HCT116 (cell line): ENCODE data around the gene TMEM86A. TPM values are rescaled to one million over a fixed set of nuclear protein-coding genes. Genes with fewer than 3 reads are reported as not detected.
A peak's percentile ranks its signal among the peaks of the same experiment; 100 is the strongest.

Source experiments
- ATAC-seq: fragments of 200-7000 bp; cut with Tn5 transposase; 2 replicates; pipeline ENCODE4 v1.9.1; 2020; ENCODE audit warnings: mild to moderate bottlenecking, moderate library complexity
- BruUV-seq: library from RNA; stranded (reverse); fragments of 400-500 nt; replicated peaks from 2 replicates; lab custom pipeline; 2021; lab: Mats Ljungman, UMichigan
- CTCF ChIA-PET: fragments of 300-600 bp; sonication (Branson Sonifier 250); formaldehyde crosslinking; loops from one replicate; lab custom pipeline; 2021; ENCODE audit warnings: antibody characterized with exemption; lab: Charles Lee
- POLR2A ChIA-PET: fragments of 300-600, 350-600 bp; sonication (Branson Sonifier 250); formaldehyde crosslinking; loops from one replicate; lab custom pipeline; 2021; ENCODE audit warnings: antibody characterized with exemption; lab: Charles Lee
- RAD21 ChIA-PET, 2 experiments: fragments of 300-600 bp; sonication (Branson Sonifier 250); formaldehyde crosslinking; loops; one replicate each; lab custom pipeline; 2023; ENCODE audit warnings: low total read pairs in 2 of 2; ENCODE audit not compliant: uncharacterized antibody in 2 of 2, unreplicated experiment in 2 of 2, low non-redundant PET in 1 of 2; lab: Charles Lee
- DNase-seq: peaks from one replicate; pipeline ENCODE4 v3.0.0-alpha.2; 2010; ENCODE audit warnings: low read depth, low spot score
- H2AFZ ChIP-seq: fragments of 200-600 bp; shearing (Covaris generic), sonication (generic); 2 replicates; pipeline ENCODE4 v1.6.1; 2017; ENCODE audit warnings: low read depth, mixed run types, mixed read lengths, antibody characterized with exemption, low read length; ENCODE audit not compliant: poor library complexity, severe bottlenecking
- H3K27ac ChIP-seq: 2 replicates; pipeline ENCODE4 v1.5.1; 2012; ENCODE audit warnings: low read depth, low read length
- H3K27me3 ChIP-seq: fragments of 200-600 bp; sonication (generic); 2 replicates; pipeline ENCODE4 v1.6.1; 2016; ENCODE audit warnings: mixed run types, low read length, mixed read lengths; ENCODE audit not compliant: insufficient read depth
- H3K36me3 ChIP-seq, 2 experiments: fragments of 200-500 bp in 1 of 2; fragments of 200-600 bp in 1 of 2; sonication (Bioruptor generic) in 1 of 2; sonication (generic) in 1 of 2; 2 replicates each; pipeline versions ENCODE4 v1.5.1 to v1.6.1; 2014 to 2016; ENCODE audit warnings: low read length in 2 of 2, inconsistent platforms in 1 of 2, mixed read lengths in 1 of 2, mixed run types in 1 of 2; ENCODE audit not compliant: insufficient read depth in 2 of 2, control insufficient read depth in 1 of 2
- H3K4me1 ChIP-seq, 2 experiments: fragments of 200-600 bp in 1 of 2; sonication (generic) in 1 of 2; 2 replicates each; pipeline versions ENCODE4 v1.5.1 to v1.6.1; 2012 to 2017; ENCODE audit warnings: low read length in 2 of 2, inconsistent platforms in 1 of 2, mild to moderate bottlenecking in 1 of 2, mixed read lengths in 1 of 2, mixed run types in 1 of 2, moderate library complexity in 1 of 2; ENCODE audit not compliant: insufficient read depth in 2 of 2, control insufficient read depth in 1 of 2
- H3K4me2 ChIP-seq: fragments of 200-600 bp; sonication (generic); 2 replicates; pipeline ENCODE4 v1.6.1; 2017; ENCODE audit warnings: mixed run types, low read length, mixed read lengths
- H3K4me3 ChIP-seq, 2 experiments: fragments of 200-600 bp in 1 of 2; sonication (generic) in 1 of 2; replicated peaks in 1 of 2; 2 replicates each; pipeline ENCODE4 v1.5.1; 2011 to 2016; ENCODE audit warnings: low read length in 2 of 2, control low read depth in 1 of 2, low read depth in 1 of 2, mild to moderate bottlenecking in 1 of 2, mixed read lengths in 1 of 2, mixed run types in 1 of 2
- H3K79me2 ChIP-seq: fragments of 200-600 bp; sonication (generic); 2 replicates; pipeline ENCODE4 v1.6.1; 2017; ENCODE audit warnings: mild to moderate bottlenecking, mixed run types, low read length, moderate library complexity, mixed read lengths; ENCODE audit not compliant: insufficient read depth
- H3K9ac ChIP-seq: fragments of 200-600 bp; sonication (generic); 2 replicates; pipeline ENCODE4 v1.6.1; 2016; ENCODE audit warnings: low read length, mixed read lengths
- H3K9me2 ChIP-seq: fragments of 200-600 bp; sonication (generic), shearing (Covaris generic); 2 replicates; pipeline ENCODE4 v1.6.1; 2017; ENCODE audit warnings: mixed run types, mild to moderate bottlenecking, moderate library complexity; ENCODE audit not compliant: insufficient read depth
- H3K9me3 ChIP-seq, 2 experiments: fragments of 200-500 bp in 1 of 2; fragments of 200-600 bp in 1 of 2; sonication (Bioruptor generic) in 1 of 2; sonication (generic) in 1 of 2; 2 replicates each; pipeline ENCODE4 v1.6.1; 2014 to 2017; ENCODE audit warnings: low read length in 2 of 2, mixed read lengths in 2 of 2, inconsistent platforms in 1 of 2, low read depth in 1 of 2, mild to moderate bottlenecking in 1 of 2, mixed run types in 1 of 2, moderate library complexity in 1 of 2; ENCODE audit not compliant: control insufficient read depth in 1 of 2, insufficient read depth in 1 of 2
- H4K20me1 ChIP-seq: fragments of 200-600 bp; sonication (generic), shearing (Covaris generic); 2 replicates; pipeline ENCODE4 v1.6.1; 2017; ENCODE audit warnings: mixed run types, mild to moderate bottlenecking, moderate library complexity; ENCODE audit not compliant: insufficient read depth
- CBX3 ChIP-seq: IDR thresholded peaks from 2 replicates; pipeline ENCODE4 v1.6.1; 2012; ENCODE audit warnings: low read depth
- CEBPB ChIP-seq: IDR thresholded peaks from 2 replicates; pipeline ENCODE4 v1.6.1; 2012; ENCODE audit warnings: low read depth
- CTCF ChIP-seq, 3 experiments: fragments of 200-600 bp in 1 of 3; sonication (generic) in 1 of 3; IDR thresholded peaks in 2 of 3; conservative IDR thresholded peaks in 1 of 3; 2 replicates each; pipeline ENCODE4 v1.5.1; 2012 to 2017; ENCODE audit warnings: low read depth in 2 of 3, low read length in 2 of 3, antibody characterized with exemption in 1 of 3, borderline replicate concordance in 1 of 3, control low read depth in 1 of 3, mild to moderate bottlenecking in 1 of 3, mixed read lengths in 1 of 3, mixed run types in 1 of 3, moderate library complexity in 1 of 3; ENCODE audit not compliant: insufficient read depth in 1 of 3
- EGR1 ChIP-seq: IDR thresholded peaks from 2 replicates; pipeline ENCODE4 v1.6.1; 2012; ENCODE audit warnings: low read depth
- EZH2 ChIP-seq: fragments of 200-600 bp; sonication (generic); IDR thresholded peaks from 2 replicates; pipeline ENCODE4 v1.6.1; 2017; ENCODE audit warnings: antibody characterized with exemption, mixed run types
- EZH2phosphoT487 ChIP-seq: fragments of 200-600 bp; IDR thresholded peaks from 2 replicates; pipeline ENCODE4 v1.6.1; 2018; ENCODE audit warnings: antibody characterized with exemption, borderline replicate concordance
- FOSL1 ChIP-seq: IDR thresholded peaks from 2 replicates; pipeline ENCODE4 v1.6.1; 2012; ENCODE audit warnings: low read depth
- JUND ChIP-seq: IDR thresholded peaks from 2 replicates; pipeline ENCODE4 v1.6.1; 2012
- MAX ChIP-seq: IDR thresholded peaks from 2 replicates; pipeline ENCODE4 v1.6.1; 2012
- POLR2AphosphoS5 ChIP-seq: IDR thresholded peaks from 2 replicates; pipeline ENCODE4 v1.6.1; 2011; ENCODE audit warnings: mild to moderate bottlenecking, low read depth, low read length, moderate library complexity
- SP1 ChIP-seq: IDR thresholded peaks from 2 replicates; pipeline ENCODE4 v1.6.1; 2012; ENCODE audit warnings: low read depth
- SRF ChIP-seq: IDR thresholded peaks from 2 replicates; pipeline ENCODE4 v1.6.1; 2012; ENCODE audit warnings: low read depth
- TCF7L2 ChIP-seq: IDR thresholded peaks from 2 replicates; pipeline ENCODE4 v1.7.0; 2011; ENCODE audit warnings: borderline replicate concordance, inconsistent platforms; ENCODE audit not compliant: insufficient read depth, insufficient read length; ENCODE audit errors: extremely low read depth
- YY1 ChIP-seq: IDR thresholded peaks from 2 replicates; pipeline ENCODE4 v1.6.1; 2011; ENCODE audit warnings: low read length, low read depth, moderate library complexity, mild to moderate bottlenecking; ENCODE audit not compliant: insufficient replicate concordance; ENCODE audit errors: extremely low read depth
- ZBTB33 ChIP-seq: IDR thresholded peaks from 2 replicates; pipeline ENCODE4 v1.6.1; 2011; ENCODE audit warnings: mild to moderate bottlenecking, low read length, moderate library complexity; ENCODE audit not compliant: insufficient replicate concordance; ENCODE audit errors: extremely low read depth
- ZNF274 ChIP-seq: fragments of 200-500 bp; sonication (Bioruptor generic); IDR thresholded peaks from 2 replicates; pipeline ENCODE4 v1.6.1; 2014; ENCODE audit warnings: mild to moderate bottlenecking, low read depth, low read length, inconsistent platforms
- intact Hi-C: fragments of 100-400 bp; cut with micrococcal nuclease; formaldehyde crosslinking; loops from 2 replicates; pipeline ENCODE4 v1.10.0; 2022
- total RNA-seq: library from RNA; stranded (reverse); gene quantifications from one replicate; pipeline ENCODE4 v1.2.1, GENCODE V29; 2021; ENCODE audit not compliant: unreplicated experiment

TMEM86A gene
- total RNA-seq, 1 experiment from 2014 or later = 2.0 TPM

- ATAC-seq (peak; percentile 71), DNase-seq (peak; percentile 46)
- H2AFZ ChIP-seq = peak overlapping the region; percentile 72
- H3K36me3 ChIP-seq = no peaks in the 10 kb centered on the region
- ChIA-PET RAD21 (no interaction called here), CTCF (no interaction called here), POLR2A (no interaction called here)
- no TSS peak for BruUV-seq
- H3K9me2 ChIP-seq = no peaks in the 10 kb centered on the region
- H4K20me1 ChIP-seq = no peaks in the 10 kb centered on the region
- H3K4me3 ChIP-seq = peak overlapping the region; percentile 17 to 34; a peak in 3 of 4 replicates
- H3K27ac ChIP-seq = peak overlapping the region; percentile 56
- H3K9me3 ChIP-seq = no peaks in the 10 kb centered on the region
- intact Hi-C loops = loop anchor here (2.0 kb wide), 1 partner anchor 34 kb away; the partner anchor contains the start of gene SPTY2D1
- TF ChIP-seq EZH2phosphoT487 (no peak), EGR1 (no peak), ZBTB33 (no peak), SRF (no peak), TCF7L2 (no peak), CEBPB (0 out of 2 replicates have a peak, but pooled peaks have one; percentile 16), JUND (peak; percentile 78), POLR2AphosphoS5 (peak; percentile 53), SP1 (peak; percentile 83), CBX3 (no peak), MAX (no peak), FOSL1 (peak; percentile 74), ZNF274 (no peak), EZH2 (no peak), CTCF (IDR thresholded peaks at IDR 0.05 in 2 of 3, conservative IDR thresholded peaks at IDR 0.05 in 1 of 3; ENCODE audit: borderline replicate concordance in 1 of 3, insufficient read depth in 1 of 3, low read depth in 2 of 3, low read length in 2 of 3) (no peak), YY1 (no peak)
- peak overlapping the region; percentile 28 for H3K9ac ChIP-seq
- H3K27me3 ChIP-seq = no peaks in the 10 kb centered on the region
- H3K4me2 ChIP-seq = peak overlapping the region; percentile 74
- H3K4me1 ChIP-seq = peaks cover 14 to 31% of the 10 kb centered on the region in 2 experiments
- no peaks in the 10 kb centered on the region for H3K79me2 ChIP-seq
Observed at GRCh38 chr11:18669219-18669596, 29.4 kb upstream of the TMEM86A start.
